ENCODE data around the gene TBR1.

TBR1 gene

GRCh38 chr2:161427664-161428587 is 11.8 kb downstream of the TBR1 start:
- DNase-seq (ENCODE audit: low spot score), result no peak

DNA sequence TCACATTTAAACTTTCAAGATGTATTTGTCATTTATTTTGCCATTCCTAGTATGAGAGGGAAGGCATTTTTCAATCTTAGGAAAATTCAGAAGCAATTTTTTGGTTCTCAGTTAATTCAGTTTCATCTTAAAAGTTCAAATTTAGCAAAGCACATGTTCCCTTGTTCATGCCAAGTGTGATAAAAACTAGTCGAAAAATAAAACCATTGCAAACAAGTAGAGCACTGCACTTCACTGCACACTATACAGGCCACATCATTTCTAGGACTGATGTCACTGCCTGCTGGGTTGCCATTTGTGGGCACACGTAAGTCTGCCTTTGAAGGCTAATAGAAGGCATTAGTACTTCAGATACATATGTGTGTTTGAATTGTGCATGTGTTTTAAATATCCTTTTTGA is 14.3 kb downstream of the TBR1 start:
- DNase-seq (ENCODE audit: low spot score), result no peak

GRCh38 chr2:161432107-161432506 is 16.0 kb downstream of the TBR1 start:
- DNase-seq (ENCODE audit: low spot score), result no peak

GRCh38 chr2:161434118-161434517 is 18.0 kb downstream of the TBR1 start:
- no peak for DNase-seq (ENCODE audit: low spot score)

DNA sequence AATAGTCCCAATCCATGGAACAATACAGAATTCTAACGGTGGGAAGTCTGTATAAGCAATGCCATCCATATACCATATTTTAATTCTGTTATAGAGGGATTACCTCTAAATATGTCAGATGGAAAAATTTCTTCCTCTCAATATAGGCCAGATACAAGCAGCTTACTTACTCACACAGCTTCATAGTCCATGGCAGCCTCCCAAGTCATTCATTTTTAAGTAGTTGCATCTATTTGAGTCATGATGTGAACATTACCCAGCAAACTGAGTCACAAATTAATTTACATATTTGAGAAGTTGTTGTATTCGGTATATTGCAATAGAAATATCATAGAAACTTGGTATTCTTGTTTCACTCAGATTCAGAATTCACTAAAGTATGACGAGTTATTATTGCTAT is 20.3 kb downstream of the TBR1 start:
- DNase-seq (ENCODE audit: low spot score), result no peak

- DNase-seq (ENCODE audit: low spot score), result no peak
Measured at GRCh38 chr2:161438598-161438997, 22.5 kb downstream of the TBR1 start.

DNA sequence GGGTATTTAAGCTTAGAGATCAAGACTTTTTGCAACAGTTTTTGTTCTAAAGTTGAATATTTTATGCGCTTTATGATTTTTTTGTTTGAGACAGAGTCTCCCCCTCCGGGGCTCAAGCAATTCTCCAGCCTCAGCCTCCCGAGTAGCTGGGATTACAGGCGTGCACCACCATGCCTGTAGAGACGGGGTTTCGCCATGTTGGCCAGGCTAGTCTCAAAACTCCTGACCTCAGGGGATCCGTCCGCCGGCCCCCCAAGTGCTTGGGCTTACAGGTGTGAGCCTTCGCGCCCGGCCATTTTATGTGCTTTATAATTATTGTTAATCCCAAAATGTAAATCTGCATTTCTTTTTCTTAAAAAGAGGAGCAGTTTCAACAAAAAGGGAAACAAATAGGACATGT is 29.0 kb downstream of the TBR1 start:
- no peak for DNase-seq (ENCODE audit: low spot score)

GRCh38 chr2:161448431-161448830 is 32.3 kb downstream of the TBR1 start:
- no peak for DNase-seq (ENCODE audit: low spot score)

DNA sequence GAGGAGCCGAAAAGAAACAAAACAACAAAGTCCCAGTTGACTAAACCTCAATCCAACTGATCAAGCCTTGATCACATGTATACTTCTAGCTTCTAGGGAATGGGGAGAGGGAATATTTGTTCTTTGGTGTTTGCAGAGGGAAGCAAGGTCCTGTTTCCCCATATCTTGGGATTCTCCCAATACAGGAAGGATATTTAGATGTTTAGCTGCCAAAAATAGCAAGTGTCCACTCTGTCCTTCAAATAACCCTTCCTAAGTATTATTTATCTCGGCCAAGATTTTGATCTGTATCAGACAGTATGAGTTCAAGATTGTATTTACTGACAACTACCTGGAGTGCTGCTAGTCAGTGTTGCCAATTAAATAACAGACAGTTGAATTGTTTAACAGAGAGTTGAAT is 55.5 kb downstream of the TBR1 start:
- DNase-seq (ENCODE audit: low spot score), result no peak

DNA sequence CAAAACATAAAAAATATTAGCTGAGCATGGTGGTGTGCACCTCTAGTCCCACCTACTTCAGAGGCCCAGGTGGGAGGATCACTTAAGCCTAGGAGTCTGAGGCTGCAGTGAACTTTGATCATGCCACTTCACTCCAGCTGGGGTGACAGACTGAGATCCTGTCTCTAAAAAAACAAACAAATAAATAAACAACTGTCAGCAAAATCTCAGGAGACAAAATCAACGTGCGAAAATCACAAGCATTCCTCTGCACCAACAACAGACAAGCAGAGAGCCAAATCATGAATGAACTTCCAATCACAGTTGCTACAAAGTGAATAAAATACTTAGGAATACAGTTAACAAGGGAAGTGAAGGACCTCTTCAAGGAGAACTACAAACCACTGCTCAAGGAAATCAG is 58.8 kb downstream of the TBR1 start:
- DNase-seq (ENCODE audit: low spot score), result no peak
